BJ (cell line): ENCODE data around the gene UPP1. TPM values are rescaled to one million over a fixed set of nuclear protein-coding genes. Genes with fewer than 3 reads are reported as not detected.

Source experiments
- CTCF ChIA-PET: fragments of 350-600 bp; formaldehyde crosslinking; extraction: SDS; loops from one replicate; lab custom pipeline; 2021; ENCODE audit warnings: antibody characterized with exemption, inconsistent platforms; lab: Yijun Ruan, JAX
- POLR2A ChIA-PET: fragments of 300-600 bp; sonication (Branson Sonifier 250); formaldehyde crosslinking; extraction: SDS; loops from one replicate; lab custom pipeline; 2021; ENCODE audit warnings: antibody characterized with exemption; lab: Charles Lee
- DNase-seq: peaks from one replicate; pipeline ENCODE4 v3.0.0-alpha.2; 2011; ENCODE audit warnings: low read depth
- H3K27me3 ChIP-seq: 2 replicates; pipeline ENCODE4 v1.6.0; 2011; ENCODE audit warnings: low read length; ENCODE audit not compliant: control insufficient read depth, insufficient read depth
- H3K36me3 ChIP-seq: 2 replicates; pipeline ENCODE4 v1.5.1; 2011; ENCODE audit warnings: low read length; ENCODE audit not compliant: control insufficient read depth, insufficient read depth
- H3K4me3 ChIP-seq: 2 replicates; pipeline ENCODE4 v1.5.1; 2011; ENCODE audit warnings: low read depth, mild to moderate bottlenecking, control low read depth, low read length
- CTCF ChIP-seq: IDR thresholded peaks from 2 replicates; pipeline ENCODE4 v1.5.1; 2011; ENCODE audit warnings: low read depth, mild to moderate bottlenecking, control low read depth, inconsistent platforms, low read length, moderate library complexity; ENCODE audit not compliant: insufficient read depth
- polyA plus RNA-seq: library from polyadenylated mRNA; depleted of rRNA; stranded (reverse); fragments of >200 nt; gene quantifications from 2 replicates; pipeline ENCODE4 v1.2.3, GENCODE V29; 2011

Gene UPP1
- polyA plus RNA-seq, 1 experiment, result 25.1 TPM

GRCh38 chr7:48042636-48043035 is 46.4 kb upstream of the UPP1 start:
- POLR2A ChIA-PET, result no interaction called here
- DNase-seq, result no peak
- TF ChIP-seq CTCF, result no peak
- H3K36me3 ChIP-seq, result no peaks in the 10 kb centered on the region
- no peaks in the 10 kb centered on the region for H3K27me3 ChIP-seq
- CTCF ChIA-PET, result interaction anchor here (3.5 kb wide), 1 partner anchor 68 kb away, joined by 11 read pairs; no protein-coding TSS in a partner anchor
- no peak overlapping the region for H3K4me3 ChIP-seq

- H3K36me3 ChIP-seq, result no peaks in the 10 kb centered on the region
- POLR2A ChIA-PET, result no interaction called here
- CTCF ChIA-PET, result no interaction called here
These were observed 43.8 kb upstream of the UPP1 start for GRCh38 chr7:48045195-48045765.

GRCh38 chr7:48046458-48046857 is 42.6 kb upstream of the UPP1 start:
- CTCF ChIA-PET, result interaction anchor here (0.9 kb wide), 1 partner anchor 64 kb away, joined by 4 read pairs; no protein-coding TSS in a partner anchor
- DNase-seq, result no peak
- no peaks in the 10 kb centered on the region for H3K27me3 ChIP-seq
- H3K4me3 ChIP-seq, result no peak overlapping the region
- no peak for TF ChIP-seq CTCF
- no peaks in the 10 kb centered on the region for H3K36me3 ChIP-seq
- POLR2A ChIA-PET, result no interaction called here

More at GRCh38 chr7:48045195-48045765, 43.8 kb upstream of the UPP1 start:
- no peak overlapping the region for H3K4me3 ChIP-seq
- no peak for DNase-seq
- no peaks in the 10 kb centered on the region for H3K27me3 ChIP-seq
- TF ChIP-seq CTCF, result no peak

GRCh38 chr7:48048113-48048512 is 41.0 kb upstream of the UPP1 start:
- DNase-seq, result no peak
- no peak overlapping the region for H3K4me3 ChIP-seq
- H3K36me3 ChIP-seq, result no peaks in the 10 kb centered on the region
- CTCF ChIA-PET, result no interaction called here
- no peaks in the 10 kb centered on the region for H3K27me3 ChIP-seq
- no peak for TF ChIP-seq CTCF
- POLR2A ChIA-PET, result no interaction called here

GRCh38 chr7:48049850-48050249 is 39.2 kb upstream of the UPP1 start:
- DNase-seq, result no peak
- TF ChIP-seq CTCF, result no peak
- no peak overlapping the region for H3K4me3 ChIP-seq
- H3K36me3 ChIP-seq, result no peaks in the 10 kb centered on the region
- no peaks in the 10 kb centered on the region for H3K27me3 ChIP-seq
- ChIA-PET POLR2A (no interaction called here), CTCF (interaction anchor here (1.4 kb wide), 1 partner anchor 8 kb away, joined by 3 read pairs; no protein-coding TSS in a partner anchor)
